Kidney epithelial cell (primary cell): ENCODE measurements around the gene GPR35. TPM values are rescaled to one million over a fixed set of nuclear protein-coding genes. Genes with fewer than 3 reads are reported as not detected.
"Not testable (repeated sequence)": the region's sequence is repeated elsewhere in the genome, so short reads cannot be mapped to it uniquely, and the experiment has no call there.

Experiments
- DNase-seq: peaks from one replicate; pipeline ENCODE4 v3.0.0-alpha.2; 2010; ENCODE audit warnings: low read depth
- H3K27me3 ChIP-seq: 2 replicates; pipeline ENCODE4 v1.6.0; 2011; ENCODE audit warnings: low read length; ENCODE audit not compliant: control insufficient read depth, insufficient read depth
- H3K36me3 ChIP-seq: 2 replicates; pipeline ENCODE4 v1.5.1; 2011; ENCODE audit warnings: low read length; ENCODE audit not compliant: control insufficient read depth, insufficient read depth
- H3K4me3 ChIP-seq: 2 replicates; pipeline ENCODE4 v1.5.1; 2011; ENCODE audit warnings: low read depth, mild to moderate bottlenecking, control low read depth, low read length
- total RNA-seq: library from RNA; depleted of rRNA; stranded (reverse); fragments of >200 nt; gene quantifications from 2 replicates; pipeline ENCODE4 v1.2.3, GENCODE V29; 2015
- TF ChIP-seq, protein P1 (sequence below): IDR thresholded peaks from 2 replicates; pipeline ENCODE4 v1.5.1; 2011; ENCODE audit warnings: mild to moderate bottlenecking, moderate library complexity, low read length, control low read depth, inconsistent platforms; ENCODE audit not compliant: insufficient read depth, poor library complexity, severe bottlenecking

Gene GPR35
- total RNA-seq, 1 donor from 2014 or later = 1.3 TPM

- no peak overlapping the region for H3K4me3 ChIP-seq
- DNase-seq = no peak
- peaks cover 5% of the 10 kb centered on the region for H3K27me3 ChIP-seq
- no peaks in the 10 kb centered on the region for H3K36me3 ChIP-seq
- TF ChIP-seq, protein P1, sequence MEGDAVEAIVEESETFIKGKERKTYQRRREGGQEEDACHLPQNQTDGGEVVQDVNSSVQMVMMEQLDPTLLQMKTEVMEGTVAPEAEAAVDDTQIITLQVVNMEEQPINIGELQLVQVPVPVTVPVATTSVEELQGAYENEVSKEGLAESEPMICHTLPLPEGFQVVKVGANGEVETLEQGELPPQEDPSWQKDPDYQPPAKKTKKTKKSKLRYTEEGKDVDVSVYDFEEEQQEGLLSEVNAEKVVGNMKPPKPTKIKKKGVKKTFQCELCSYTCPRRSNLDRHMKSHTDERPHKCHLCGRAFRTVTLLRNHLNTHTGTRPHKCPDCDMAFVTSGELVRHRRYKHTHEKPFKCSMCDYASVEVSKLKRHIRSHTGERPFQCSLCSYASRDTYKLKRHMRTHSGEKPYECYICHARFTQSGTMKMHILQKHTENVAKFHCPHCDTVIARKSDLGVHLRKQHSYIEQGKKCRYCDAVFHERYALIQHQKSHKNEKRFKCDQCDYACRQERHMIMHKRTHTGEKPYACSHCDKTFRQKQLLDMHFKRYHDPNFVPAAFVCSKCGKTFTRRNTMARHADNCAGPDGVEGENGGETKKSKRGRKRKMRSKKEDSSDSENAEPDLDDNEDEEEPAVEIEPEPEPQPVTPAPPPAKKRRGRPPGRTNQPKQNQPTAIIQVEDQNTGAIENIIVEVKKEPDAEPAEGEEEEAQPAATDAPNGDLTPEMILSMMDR = no peak
Measured at GRCh38 chr2:240664622-240665021, 39.3 kb downstream of the GPR35 start.

- Histone ChIP-seq H3K27me3 (peaks cover 20% of the 10 kb centered on the region), H3K36me3 (no peaks in the 10 kb centered on the region), H3K4me3 (no peak overlapping the region)
- no peak for DNase-seq
- TF ChIP-seq, protein P1 = no peak
Measured at GRCh38 chr2:240670402-240670801, 45.1 kb downstream of the GPR35 start.

- H3K27me3 ChIP-seq = peaks cover 20% of the 10 kb centered on the region
- no peak overlapping the region for H3K4me3 ChIP-seq
- no peaks in the 10 kb centered on the region for H3K36me3 ChIP-seq
- no peak for DNase-seq
- TF ChIP-seq, protein P1 = no peak
Measured at GRCh38 chr2:240670950-240671349, 45.7 kb downstream of the GPR35 start.

DNA sequence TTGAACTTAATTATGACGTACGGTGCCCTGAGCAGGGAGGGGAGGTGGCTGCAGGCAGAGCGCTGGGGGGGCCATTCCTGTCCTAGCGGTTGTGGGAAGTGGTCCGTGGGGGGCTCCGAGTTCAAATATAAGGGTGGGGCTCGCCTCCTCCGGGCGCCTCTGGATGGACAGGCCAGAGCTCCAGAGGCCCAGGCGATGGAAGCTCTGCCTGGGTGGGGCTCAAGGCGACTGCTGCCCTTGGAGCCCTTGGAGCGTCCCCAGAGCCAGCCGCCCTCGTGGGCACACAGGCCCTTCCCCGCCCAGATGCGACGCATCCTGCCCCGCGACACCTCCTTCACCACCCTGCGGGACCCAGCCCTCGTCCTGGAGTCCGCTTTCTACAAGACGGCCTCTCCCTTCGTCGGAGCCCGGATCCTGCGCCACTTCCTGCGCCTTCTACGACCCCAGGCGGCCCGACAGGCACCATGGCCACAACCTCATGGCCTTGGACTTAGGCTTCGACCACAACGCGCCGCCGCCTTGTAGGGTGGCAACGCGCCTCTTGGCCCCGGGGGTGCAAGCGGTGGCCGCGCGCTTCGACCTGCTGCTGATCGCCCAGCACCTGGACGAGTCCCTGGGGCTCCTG is 46.9 kb downstream of the GPR35 start:
- H3K4me3 ChIP-seq = no peak overlapping the region
- DNase-seq = no peak
- H3K27me3 ChIP-seq = peaks cover 20% of the 10 kb centered on the region
- TF ChIP-seq, protein P1 = no peak
- no peaks in the 10 kb centered on the region for H3K36me3 ChIP-seq

DNA sequence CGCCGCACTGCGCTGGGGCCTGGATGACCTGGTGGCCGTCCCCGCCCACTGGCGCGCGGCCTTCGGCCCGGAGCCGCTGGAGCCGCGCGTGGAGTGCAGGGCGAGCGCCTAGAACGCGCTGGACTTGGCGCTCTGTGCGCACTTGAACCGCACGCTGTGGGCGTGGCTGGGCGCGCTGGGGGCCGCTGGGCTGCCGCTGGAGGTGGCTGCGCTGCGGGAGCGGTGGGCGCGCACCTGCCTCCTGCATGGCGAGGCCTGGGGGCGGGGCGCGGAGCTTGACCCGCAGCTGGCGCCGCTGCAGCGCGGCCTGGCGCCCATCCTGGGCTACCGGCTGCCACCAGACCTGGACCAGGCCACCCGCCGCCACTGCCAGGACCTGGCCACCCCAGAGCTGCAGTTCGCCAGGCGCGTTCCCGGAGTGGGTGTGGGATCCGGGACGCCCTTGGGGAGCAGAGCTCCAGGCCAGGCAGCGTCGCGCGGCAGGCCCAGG is 47.5 kb downstream of the GPR35 start:
- Histone ChIP-seq H3K36me3 (no peaks in the 10 kb centered on the region), H3K4me3 (no peak overlapping the region), H3K27me3 (peaks cover 20% of the 10 kb centered on the region)
- TF ChIP-seq, protein P1 = no peak
- DNase-seq = no peak

DNA sequence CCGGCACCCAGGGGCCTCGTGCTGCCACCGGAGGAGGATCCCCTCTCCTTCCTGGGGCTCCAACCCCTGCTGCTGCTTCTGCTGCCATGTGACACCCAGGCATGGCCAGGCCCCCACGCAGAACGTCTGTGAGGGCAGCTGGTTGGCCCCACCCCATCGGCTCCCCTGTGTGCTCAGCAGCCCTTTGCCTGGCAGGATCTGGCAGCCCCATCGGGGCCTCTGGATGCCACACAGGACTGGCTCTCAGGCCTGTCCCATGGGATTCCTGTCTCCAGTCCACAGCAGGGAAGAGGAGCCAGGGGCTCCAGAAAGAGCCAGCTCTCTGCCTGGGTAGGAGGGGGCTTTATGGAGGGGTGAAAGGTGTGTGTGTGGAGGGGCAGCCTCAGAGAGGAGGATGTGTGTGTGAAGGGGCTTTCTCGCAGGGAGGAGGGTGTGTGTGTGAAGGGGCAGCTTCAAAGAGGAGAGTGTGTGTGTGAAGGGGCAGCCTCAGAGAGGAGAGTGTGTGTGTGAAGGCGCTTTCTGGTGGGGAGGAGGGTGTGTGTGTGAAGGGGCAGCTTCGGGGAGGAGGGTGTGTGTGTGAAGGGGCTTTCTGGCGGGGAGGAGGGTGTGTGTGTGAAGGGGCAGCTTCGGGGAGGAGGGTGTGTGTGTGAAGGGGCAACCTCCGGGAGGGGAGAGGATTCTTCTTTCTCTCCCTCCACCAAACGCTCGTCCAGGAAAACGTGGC is 49.3 kb downstream of the GPR35 start:
- H3K4me3 ChIP-seq, H3K36me3 ChIP-seq, DNase-seq: not testable (repeated sequence)
- H3K27me3 ChIP-seq = peaks cover 20% of the 10 kb centered on the region

GRCh38 chr2:240675345-240675744 is 50.1 kb downstream of the GPR35 start:
- not testable (repeated sequence) for DNase-seq, H3K4me3 ChIP-seq, H3K36me3 ChIP-seq
- peaks cover 20% of the 10 kb centered on the region for H3K27me3 ChIP-seq

DNA sequence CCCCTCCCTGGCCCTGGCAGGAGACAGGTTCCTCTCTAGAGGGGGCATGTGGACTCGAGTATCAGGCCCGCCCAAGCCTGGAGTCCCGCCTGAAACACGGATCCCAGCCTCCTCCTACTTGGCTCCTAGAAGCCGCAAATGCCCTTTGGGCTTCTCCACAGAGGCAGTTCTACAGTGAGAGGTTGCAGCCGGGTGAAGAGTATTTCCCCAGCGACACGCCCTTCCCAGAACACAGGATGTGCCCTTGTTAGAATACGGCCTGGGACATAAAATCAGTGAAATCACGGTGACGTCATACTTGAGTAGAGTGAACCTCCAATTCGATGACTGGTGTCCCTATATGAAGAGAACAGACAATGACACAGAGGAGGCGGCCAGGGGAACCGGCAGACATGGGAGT is 52.8 kb downstream of the GPR35 start:
- H3K36me3 ChIP-seq = not testable (repeated sequence)

DNA sequence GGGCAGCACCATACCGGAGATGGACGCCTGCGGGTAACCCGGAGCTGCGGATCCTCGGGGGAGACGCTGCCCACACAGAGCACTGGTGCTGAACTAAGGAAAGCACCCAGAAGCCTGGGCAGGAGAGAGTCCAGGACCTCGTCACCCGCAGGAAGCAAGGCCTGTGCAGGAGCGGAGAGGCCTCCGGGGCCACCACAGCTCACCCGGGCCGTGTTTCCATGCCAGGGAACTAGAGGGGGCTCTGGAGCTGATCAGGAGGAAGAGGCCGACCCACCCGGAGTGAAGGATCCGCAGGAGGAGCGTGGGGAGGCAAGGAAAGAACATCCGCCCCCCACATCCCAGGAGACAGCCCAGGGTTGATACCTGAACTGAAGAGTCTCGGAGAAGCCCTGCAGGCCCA is 53.6 kb downstream of the GPR35 start:
- not testable (repeated sequence) for DNase-seq, H3K36me3 ChIP-seq, H3K27me3 ChIP-seq, H3K4me3 ChIP-seq

More for the DNA sequence above, 52.8 kb downstream of the GPR35 start:
- H3K4me3 ChIP-seq, H3K27me3 ChIP-seq, DNase-seq: not testable (repeated sequence)
